ENCODE measurements around the gene PTCD1.
A peak's percentile ranks its signal among the peaks of the same experiment; 100 is the strongest.
"Not testable (repeated sequence)": the region's sequence is repeated elsewhere in the genome, so short reads cannot be mapped to it uniquely, and the experiment has no call there.

Gene PTCD1

GRCh38 chr7:99429756-99430155 is 8.8 kb downstream of the PTCD1 start:
- TF ChIP-seq ZNF274 (IDR thresholded peaks at IDR 0.05; ENCODE audit: low read depth, low read length) = no peak
- H3K4me3 ChIP-seq (ENCODE audit: low read length) = no peak overlapping the region

GRCh38 chr7:99428972-99429566 is 9.5 kb downstream of the PTCD1 start:
- no peak for TF ChIP-seq ZNF274 (IDR thresholded peaks at IDR 0.05; ENCODE audit: low read depth, low read length)

GRCh38 chr7:99424932-99425730 is 13.5 kb downstream of the PTCD1 start:
- no peak overlapping the region for H3K4me3 ChIP-seq (ENCODE audit: low read length)
- no peak for TF ChIP-seq ZNF274 (IDR thresholded peaks at IDR 0.05; ENCODE audit: low read depth, low read length)

More at GRCh38 chr7:99428972-99429566, 9.5 kb downstream of the PTCD1 start:
- H3K4me3 ChIP-seq (ENCODE audit: low read length) = no peak overlapping the region

GRCh38 chr7:99422625-99423024 is 16.0 kb downstream of the PTCD1 start:
- TF ChIP-seq ZNF274 (IDR thresholded peaks at IDR 0.05; ENCODE audit: low read depth, low read length) = no peak
- H3K4me3 ChIP-seq (ENCODE audit: low read length) = no peak overlapping the region

- no peak overlapping the region for H3K4me3 ChIP-seq (ENCODE audit: low read length)
- TF ChIP-seq ZNF274 (IDR thresholded peaks at IDR 0.05; ENCODE audit: low read depth, low read length) = no peak
Observed at GRCh38 chr7:99422186-99422585, 16.4 kb downstream of the PTCD1 start.

GRCh38 chr7:99420986-99421385 is 17.6 kb downstream of the PTCD1 start:
- TF ChIP-seq ZNF274 (IDR thresholded peaks at IDR 0.05; ENCODE audit: low read depth, low read length) = no peak
- H3K4me3 ChIP-seq (ENCODE audit: low read length) = no peak overlapping the region

GRCh38 chr7:99420213-99420612 is 18.4 kb downstream of the PTCD1 start:
- no peak for TF ChIP-seq ZNF274 (IDR thresholded peaks at IDR 0.05; ENCODE audit: low read depth, low read length)
- H3K4me3 ChIP-seq (ENCODE audit: low read length) = no peak overlapping the region

GRCh38 chr7:99419323-99420021 is 19.1 kb downstream of the PTCD1 start:
- H3K4me3 ChIP-seq (ENCODE audit: low read length) = no peak overlapping the region
- no peak for TF ChIP-seq ZNF274 (IDR thresholded peaks at IDR 0.05; ENCODE audit: low read depth, low read length)

GRCh38 chr7:99418260-99418659 is 20.3 kb downstream of the PTCD1 start:
- TF ChIP-seq ZNF274 (IDR thresholded peaks at IDR 0.05; ENCODE audit: low read depth, low read length) = no peak
- H3K4me3 ChIP-seq (ENCODE audit: low read length) = no peak overlapping the region

- not testable (repeated sequence) for H3K4me3 ChIP-seq (ENCODE audit: low read length)
Observed at GRCh38 chr7:99415513-99416127, 23.0 kb downstream of the PTCD1 start.

GRCh38 chr7:99410635-99411034 is 28.0 kb downstream of the PTCD1 start:
- H3K4me3 ChIP-seq (ENCODE audit: low read length) = no peak overlapping the region
- no peak for TF ChIP-seq ZNF274 (IDR thresholded peaks at IDR 0.05; ENCODE audit: low read depth, low read length)

GRCh38 chr7:99409806-99410205 is 28.8 kb downstream of the PTCD1 start:
- TF ChIP-seq ZNF274 (IDR thresholded peaks at IDR 0.05; ENCODE audit: low read depth, low read length) = no peak
- H3K4me3 ChIP-seq (ENCODE audit: low read length) = peak overlapping the region; percentile 93

GRCh38 chr7:99409192-99409572 is 29.4 kb downstream of the PTCD1 start:
- no peak for TF ChIP-seq ZNF274 (IDR thresholded peaks at IDR 0.05; ENCODE audit: low read depth, low read length)
- peak overlapping the region; percentile 93 for H3K4me3 ChIP-seq (ENCODE audit: low read length)

GRCh38 chr7:99408379-99409191 is 30.0 kb downstream of the PTCD1 start, which contains the start of the genes BUD31 and PDAP1:
TSS of gene BUD31 (plus strand) at chr7:99408969. CDS start at chr7:99411093, 2,124 bp downstream.
TSS of gene PDAP1 (minus strand) at chr7:99408597. CDS start at chr7:99408548, 49 bp downstream.
- no peak for TF ChIP-seq ZNF274 (IDR thresholded peaks at IDR 0.05; ENCODE audit: low read depth, low read length)
- H3K4me3 ChIP-seq (ENCODE audit: low read length) = peak within 1 kb of the TSS; percentile 93

Data from GM08714 (cell line).